Measurements from ENCODE around the gene THAP11.

DNA sequence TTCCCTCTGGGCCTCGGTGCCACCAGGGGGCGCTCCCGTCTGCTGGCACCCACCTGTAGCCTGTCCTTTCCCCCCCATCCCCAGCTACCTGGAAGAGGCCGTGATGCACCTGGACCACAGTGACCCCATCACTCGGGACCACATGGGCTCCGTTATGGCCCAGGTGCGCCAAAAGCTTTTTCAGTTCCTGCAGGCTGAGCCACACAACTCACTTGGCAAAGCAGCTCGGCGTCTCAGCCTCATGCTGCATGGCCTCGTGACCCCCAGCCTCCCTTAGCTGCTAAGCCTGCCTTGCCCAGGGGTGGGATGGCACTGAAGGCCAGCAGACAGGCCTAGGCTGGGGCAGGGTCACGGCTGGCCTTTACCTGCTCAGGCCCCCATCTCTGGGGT is 41.7 kb downstream of the THAP11 start:
- TF ChIP-seq GABPA (IDR thresholded peaks at IDR 0.05; ENCODE audit: low read depth), result no peak
- TF ChIP-seq, protein P1, sequence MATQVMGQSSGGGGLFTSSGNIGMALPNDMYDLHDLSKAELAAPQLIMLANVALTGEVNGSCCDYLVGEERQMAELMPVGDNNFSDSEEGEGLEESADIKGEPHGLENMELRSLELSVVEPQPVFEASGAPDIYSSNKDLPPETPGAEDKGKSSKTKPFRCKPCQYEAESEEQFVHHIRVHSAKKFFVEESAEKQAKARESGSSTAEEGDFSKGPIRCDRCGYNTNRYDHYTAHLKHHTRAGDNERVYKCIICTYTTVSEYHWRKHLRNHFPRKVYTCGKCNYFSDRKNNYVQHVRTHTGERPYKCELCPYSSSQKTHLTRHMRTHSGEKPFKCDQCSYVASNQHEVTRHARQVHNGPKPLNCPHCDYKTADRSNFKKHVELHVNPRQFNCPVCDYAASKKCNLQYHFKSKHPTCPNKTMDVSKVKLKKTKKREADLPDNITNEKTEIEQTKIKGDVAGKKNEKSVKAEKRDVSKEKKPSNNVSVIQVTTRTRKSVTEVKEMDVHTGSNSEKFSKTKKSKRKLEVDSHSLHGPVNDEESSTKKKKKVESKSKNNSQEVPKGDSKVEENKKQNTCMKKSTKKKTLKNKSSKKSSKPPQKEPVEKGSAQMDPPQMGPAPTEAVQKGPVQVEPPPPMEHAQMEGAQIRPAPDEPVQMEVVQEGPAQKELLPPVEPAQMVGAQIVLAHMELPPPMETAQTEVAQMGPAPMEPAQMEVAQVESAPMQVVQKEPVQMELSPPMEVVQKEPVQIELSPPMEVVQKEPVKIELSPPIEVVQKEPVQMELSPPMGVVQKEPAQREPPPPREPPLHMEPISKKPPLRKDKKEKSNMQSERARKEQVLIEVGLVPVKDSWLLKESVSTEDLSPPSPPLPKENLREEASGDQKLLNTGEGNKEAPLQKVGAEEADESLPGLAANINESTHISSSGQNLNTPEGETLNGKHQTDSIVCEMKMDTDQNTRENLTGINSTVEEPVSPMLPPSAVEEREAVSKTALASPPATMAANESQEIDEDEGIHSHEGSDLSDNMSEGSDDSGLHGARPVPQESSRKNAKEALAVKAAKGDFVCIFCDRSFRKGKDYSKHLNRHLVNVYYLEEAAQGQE (IDR thresholded peaks at IDR 0.05; ENCODE audit: insufficient replicate concordance, low read depth), result no peak

Data from HL-60 (cell line).